ENCODE data around the gene CASK.
A peak's percentile ranks its signal among the peaks of the same experiment; 100 is the strongest.

Gene CASK

DNA sequence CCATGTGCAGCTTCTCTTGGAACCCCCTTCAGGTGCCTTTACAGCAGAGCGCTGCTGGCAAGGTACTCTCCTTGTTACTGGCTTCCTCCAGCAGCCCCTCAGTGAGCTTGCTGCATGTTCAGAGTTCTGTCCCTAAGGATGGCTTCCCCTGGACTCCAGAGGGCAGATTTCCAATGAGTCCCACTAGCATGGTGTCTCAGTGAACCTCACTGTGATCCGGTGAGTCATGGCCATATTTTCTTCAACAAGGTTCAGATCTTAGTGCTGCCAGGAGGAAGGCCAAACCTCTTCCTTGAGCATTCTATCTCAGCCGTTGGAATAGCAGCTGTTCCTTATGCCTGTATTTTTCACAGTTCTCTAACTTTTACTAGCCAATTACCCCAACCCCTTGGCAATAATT, 98.8 kb downstream of the CASK start:
- Histone ChIP-seq H3K27ac (peak overlapping the region; percentile 28), H3K4me3 (ENCODE audit: low read depth, low read length) (no peak overlapping the region), H3K36me3 (replicated peaks) (no peaks in the 10 kb centered on the region), H3K27me3 (replicated peaks) (no peaks in the 10 kb centered on the region)
- peak; percentile 42 for DNase-seq
- in situ Hi-C loops (cut with HindIII; ENCODE audit: low pct_ligation_motif_present, low sequenced_read_pairs), result no loop called here
- TF ChIP-seq, protein P1, sequence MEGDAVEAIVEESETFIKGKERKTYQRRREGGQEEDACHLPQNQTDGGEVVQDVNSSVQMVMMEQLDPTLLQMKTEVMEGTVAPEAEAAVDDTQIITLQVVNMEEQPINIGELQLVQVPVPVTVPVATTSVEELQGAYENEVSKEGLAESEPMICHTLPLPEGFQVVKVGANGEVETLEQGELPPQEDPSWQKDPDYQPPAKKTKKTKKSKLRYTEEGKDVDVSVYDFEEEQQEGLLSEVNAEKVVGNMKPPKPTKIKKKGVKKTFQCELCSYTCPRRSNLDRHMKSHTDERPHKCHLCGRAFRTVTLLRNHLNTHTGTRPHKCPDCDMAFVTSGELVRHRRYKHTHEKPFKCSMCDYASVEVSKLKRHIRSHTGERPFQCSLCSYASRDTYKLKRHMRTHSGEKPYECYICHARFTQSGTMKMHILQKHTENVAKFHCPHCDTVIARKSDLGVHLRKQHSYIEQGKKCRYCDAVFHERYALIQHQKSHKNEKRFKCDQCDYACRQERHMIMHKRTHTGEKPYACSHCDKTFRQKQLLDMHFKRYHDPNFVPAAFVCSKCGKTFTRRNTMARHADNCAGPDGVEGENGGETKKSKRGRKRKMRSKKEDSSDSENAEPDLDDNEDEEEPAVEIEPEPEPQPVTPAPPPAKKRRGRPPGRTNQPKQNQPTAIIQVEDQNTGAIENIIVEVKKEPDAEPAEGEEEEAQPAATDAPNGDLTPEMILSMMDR (IDR thresholded peaks at IDR 0.05; ENCODE audit: low read depth, low read length, missing control alignments), result peak; percentile 29

DNA sequence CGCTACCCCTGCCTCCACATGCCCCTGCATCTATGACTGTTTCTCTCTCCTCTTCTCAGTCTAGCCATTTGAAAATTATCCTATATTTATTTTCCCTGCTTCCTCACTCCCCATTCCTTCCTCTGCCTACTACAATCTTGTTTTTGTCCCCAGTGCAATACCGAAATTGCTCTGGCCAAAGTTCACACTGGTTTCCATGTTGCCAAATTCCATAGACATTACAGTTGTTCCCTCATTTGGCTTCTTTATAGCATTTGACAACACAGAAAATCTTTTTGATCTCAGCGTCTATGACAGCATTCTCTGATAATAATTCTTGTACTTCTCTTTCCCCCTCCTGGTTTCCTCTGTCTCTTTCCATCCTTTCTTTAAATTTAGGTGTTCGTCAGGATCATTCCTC, 100.0 kb downstream of the CASK start:
- in situ Hi-C loops (cut with HindIII; ENCODE audit: low pct_ligation_motif_present, low sequenced_read_pairs), result no loop called here
- no peak for DNase-seq

DNA sequence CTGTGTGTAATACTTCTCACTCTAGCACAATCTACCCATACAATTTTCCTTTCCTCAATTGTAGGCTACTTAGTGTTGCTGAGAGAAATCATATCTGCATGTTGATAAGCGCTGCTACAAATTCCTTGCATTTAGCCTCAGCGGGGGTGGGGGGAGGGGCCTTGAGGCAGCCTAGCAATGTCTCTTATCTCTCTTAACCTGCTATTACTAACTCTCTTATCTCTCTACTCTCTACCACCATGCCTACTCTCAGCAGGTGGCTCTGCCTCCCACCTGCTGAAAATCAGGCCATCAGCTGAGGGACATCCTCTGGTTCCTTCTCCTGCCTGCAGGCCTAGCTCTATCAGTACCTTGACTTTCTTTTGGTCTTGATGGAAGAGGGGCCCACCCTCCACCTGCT, 100.5 kb downstream of the CASK start:
- H3K27me3 ChIP-seq (replicated peaks), result no peaks in the 10 kb centered on the region
- in situ Hi-C loops (cut with HindIII; ENCODE audit: low pct_ligation_motif_present, low sequenced_read_pairs), result no loop called here
- no peak overlapping the region for H3K27ac ChIP-seq
- no peak overlapping the region for H3K4me3 ChIP-seq (ENCODE audit: low read depth, low read length)
- no peaks in the 10 kb centered on the region for H3K36me3 ChIP-seq (replicated peaks)
- DNase-seq, result no peak
- TF ChIP-seq, protein P1 (IDR thresholded peaks at IDR 0.05; ENCODE audit: low read depth, low read length, missing control alignments), result no peak

More for the DNA sequence above, 100.0 kb downstream of the CASK start:
- Histone ChIP-seq H3K4me3 (ENCODE audit: low read depth, low read length) (no peak overlapping the region), H3K36me3 (replicated peaks) (no peaks in the 10 kb centered on the region), H3K27me3 (replicated peaks) (no peaks in the 10 kb centered on the region), H3K27ac (no peak overlapping the region)
- TF ChIP-seq, protein P1 (IDR thresholded peaks at IDR 0.05; ENCODE audit: low read depth, low read length, missing control alignments), result no peak

DNA sequence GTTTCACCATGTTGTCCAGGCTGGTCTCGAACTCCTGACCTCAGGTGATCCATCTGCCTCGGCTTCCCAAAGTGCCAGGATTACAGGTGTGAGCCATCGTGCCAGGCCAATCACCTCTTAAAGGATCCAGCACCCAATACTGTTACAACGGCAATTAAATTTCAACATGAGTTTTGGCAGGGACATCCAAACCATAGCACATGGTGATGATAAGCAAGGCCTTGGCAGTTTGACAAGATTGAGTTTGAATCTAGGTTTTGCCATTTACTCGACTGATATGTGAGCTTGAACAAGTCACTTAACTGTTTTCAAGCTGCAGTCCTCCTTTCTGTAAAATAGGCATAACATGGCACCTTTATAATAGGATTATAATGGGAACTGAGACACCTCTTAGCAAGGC, 115.3 kb downstream of the CASK start:
- no peak overlapping the region for H3K4me3 ChIP-seq (ENCODE audit: low read depth, low read length)
- no peaks in the 10 kb centered on the region for H3K36me3 ChIP-seq (replicated peaks)
- TF ChIP-seq, protein P1 (IDR thresholded peaks at IDR 0.05; ENCODE audit: low read depth, low read length, missing control alignments), result no peak
- no peaks in the 10 kb centered on the region for H3K27me3 ChIP-seq (replicated peaks)
- in situ Hi-C loops (cut with HindIII; ENCODE audit: low pct_ligation_motif_present, low sequenced_read_pairs), result no loop called here
- DNase-seq, result no peak
- H3K27ac ChIP-seq, result no peak overlapping the region

DNA sequence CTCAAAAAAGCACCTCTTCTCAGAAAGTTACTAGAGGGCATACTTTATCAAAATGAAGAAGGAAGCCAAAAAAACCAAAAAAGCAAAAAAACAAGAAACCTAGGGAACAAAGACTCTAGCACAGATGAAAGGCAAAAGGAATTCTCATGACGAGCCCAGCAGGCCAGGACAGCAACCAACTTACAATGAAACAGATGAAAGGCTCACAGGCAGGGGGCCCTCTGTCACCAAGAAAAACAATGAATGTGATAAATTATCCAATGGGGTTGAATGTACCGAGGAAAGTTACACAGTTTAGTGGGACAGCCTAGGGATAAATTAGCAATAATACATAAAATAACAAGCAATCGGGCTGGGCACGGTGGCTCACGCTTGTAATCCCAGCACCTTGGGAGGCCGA, 120.4 kb downstream of the CASK start:
- H3K27me3 ChIP-seq (replicated peaks), result no peaks in the 10 kb centered on the region
- no peaks in the 10 kb centered on the region for H3K36me3 ChIP-seq (replicated peaks)
- no peak overlapping the region for H3K4me3 ChIP-seq (ENCODE audit: low read depth, low read length)
- in situ Hi-C loops (cut with HindIII; ENCODE audit: low pct_ligation_motif_present, low sequenced_read_pairs), result no loop called here
- TF ChIP-seq, protein P1 (IDR thresholded peaks at IDR 0.05; ENCODE audit: low read depth, low read length, missing control alignments), result no peak
- no peak for DNase-seq
- H3K27ac ChIP-seq, result no peak overlapping the region

DNA sequence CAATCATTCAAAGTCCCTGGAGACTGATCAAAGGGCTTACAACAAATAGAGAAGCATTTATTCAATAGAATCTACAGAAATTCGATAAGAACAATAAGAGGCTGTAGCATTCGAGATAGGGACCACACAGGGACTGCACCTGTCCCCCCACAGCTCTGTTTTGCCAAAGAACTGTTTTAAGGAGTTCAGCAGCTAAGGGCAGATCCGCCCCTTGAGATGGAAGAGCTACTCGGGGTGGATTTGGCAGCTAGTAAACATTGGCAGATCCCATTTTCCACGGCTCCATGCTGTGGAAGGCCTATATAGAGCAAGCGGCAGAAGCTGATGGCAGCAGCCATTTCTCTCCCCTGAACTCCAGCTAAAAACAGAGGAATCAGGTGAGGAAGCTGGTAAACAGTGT, 123.7 kb downstream of the CASK start:
- no peak for DNase-seq
- Histone ChIP-seq H3K4me3 (ENCODE audit: low read depth, low read length) (no peak overlapping the region), H3K36me3 (replicated peaks) (no peaks in the 10 kb centered on the region), H3K27me3 (replicated peaks) (no peaks in the 10 kb centered on the region), H3K27ac (no peak overlapping the region)
- in situ Hi-C loops (cut with HindIII; ENCODE audit: low pct_ligation_motif_present, low sequenced_read_pairs), result no loop called here
- TF ChIP-seq, protein P1 (IDR thresholded peaks at IDR 0.05; ENCODE audit: low read depth, low read length, missing control alignments), result no peak
